GM12872 (cell line): ENCODE measurements around the gene TBKBP1.

ENCODE experiments used
- TF ChIP-seq, protein P1 (sequence below): IDR thresholded peaks from 3 replicates; pipeline ENCODE4 v1.5.1; 2011; ENCODE audit warnings: low read depth, mild to moderate bottlenecking, low read length, moderate library complexity; ENCODE audit not compliant: insufficient read depth

TBKBP1 gene

DNA sequence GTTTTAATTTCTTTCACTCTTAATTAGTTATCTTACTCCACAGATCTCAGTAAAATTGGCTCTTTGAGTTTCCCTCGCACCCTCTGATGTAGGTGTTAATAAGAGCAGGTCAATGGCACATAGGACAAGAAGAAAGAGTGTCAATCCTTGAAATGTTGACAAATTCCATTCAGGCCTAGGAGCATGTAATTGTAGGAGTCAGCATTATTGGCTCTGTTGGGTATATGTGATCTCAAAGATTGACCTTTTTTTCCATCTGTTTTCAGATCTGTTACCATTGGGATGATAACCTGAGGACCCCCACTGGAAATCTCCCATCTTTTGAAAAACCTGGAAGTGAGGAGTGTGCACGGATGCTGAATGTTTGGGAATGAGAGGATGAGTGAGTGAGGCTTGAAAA, 11.8 kb upstream of the TBKBP1 start:
- TF ChIP-seq, protein P1, sequence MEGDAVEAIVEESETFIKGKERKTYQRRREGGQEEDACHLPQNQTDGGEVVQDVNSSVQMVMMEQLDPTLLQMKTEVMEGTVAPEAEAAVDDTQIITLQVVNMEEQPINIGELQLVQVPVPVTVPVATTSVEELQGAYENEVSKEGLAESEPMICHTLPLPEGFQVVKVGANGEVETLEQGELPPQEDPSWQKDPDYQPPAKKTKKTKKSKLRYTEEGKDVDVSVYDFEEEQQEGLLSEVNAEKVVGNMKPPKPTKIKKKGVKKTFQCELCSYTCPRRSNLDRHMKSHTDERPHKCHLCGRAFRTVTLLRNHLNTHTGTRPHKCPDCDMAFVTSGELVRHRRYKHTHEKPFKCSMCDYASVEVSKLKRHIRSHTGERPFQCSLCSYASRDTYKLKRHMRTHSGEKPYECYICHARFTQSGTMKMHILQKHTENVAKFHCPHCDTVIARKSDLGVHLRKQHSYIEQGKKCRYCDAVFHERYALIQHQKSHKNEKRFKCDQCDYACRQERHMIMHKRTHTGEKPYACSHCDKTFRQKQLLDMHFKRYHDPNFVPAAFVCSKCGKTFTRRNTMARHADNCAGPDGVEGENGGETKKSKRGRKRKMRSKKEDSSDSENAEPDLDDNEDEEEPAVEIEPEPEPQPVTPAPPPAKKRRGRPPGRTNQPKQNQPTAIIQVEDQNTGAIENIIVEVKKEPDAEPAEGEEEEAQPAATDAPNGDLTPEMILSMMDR: no peak

DNA sequence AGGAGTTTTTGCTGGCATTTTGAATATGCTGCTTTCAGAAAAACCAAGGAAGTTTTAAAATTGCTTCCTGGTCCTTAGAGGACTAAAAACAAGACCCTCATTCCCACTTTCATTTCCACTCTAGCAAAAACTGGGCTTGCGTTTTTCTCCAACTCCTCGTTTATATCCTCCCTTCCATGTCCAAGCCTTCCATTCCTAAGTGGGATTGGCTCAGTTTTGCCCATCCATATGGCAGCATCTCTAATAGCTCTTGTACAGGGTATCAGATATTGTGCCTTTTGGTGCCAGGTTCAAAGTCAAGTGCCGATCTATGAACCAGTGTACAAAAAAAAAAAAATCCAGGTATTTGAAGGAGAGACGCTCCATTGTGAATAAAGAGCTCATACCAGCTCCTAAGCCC, 9.9 kb upstream of the TBKBP1 start:
- TF ChIP-seq, protein P1: no peak

DNA sequence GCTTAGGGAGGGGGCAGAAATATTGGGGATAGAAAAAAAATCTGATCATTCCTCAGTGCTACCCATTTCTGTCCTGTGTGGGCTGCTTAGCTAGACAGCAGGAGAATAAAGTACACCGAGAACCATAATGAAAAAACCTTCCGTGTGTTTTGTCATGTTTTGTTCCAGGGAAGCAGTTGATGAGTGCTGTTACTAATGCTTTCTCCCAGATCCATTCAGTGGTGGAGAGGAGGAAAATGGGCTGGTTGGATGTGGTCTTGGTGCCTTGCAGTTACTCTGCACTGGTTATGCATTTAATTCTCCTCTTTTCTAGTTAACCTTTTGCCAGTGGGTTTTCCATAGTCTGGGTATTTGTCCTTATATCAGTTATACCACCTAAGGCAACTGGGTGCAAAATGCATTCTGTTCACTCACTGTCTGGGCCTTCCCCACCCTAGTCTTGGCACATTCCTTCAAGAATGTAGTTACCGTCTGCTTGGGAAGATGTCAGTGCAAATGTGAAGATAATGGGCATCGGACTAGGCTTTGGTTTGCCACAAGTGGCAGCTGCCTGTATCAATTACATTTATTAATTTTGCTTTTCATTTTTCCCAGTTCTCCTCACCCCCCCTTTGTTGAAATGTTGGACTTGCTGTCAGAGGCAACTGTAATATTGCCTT, 9.3 kb upstream of the TBKBP1 start:
- TF ChIP-seq, protein P1: no peak

DNA sequence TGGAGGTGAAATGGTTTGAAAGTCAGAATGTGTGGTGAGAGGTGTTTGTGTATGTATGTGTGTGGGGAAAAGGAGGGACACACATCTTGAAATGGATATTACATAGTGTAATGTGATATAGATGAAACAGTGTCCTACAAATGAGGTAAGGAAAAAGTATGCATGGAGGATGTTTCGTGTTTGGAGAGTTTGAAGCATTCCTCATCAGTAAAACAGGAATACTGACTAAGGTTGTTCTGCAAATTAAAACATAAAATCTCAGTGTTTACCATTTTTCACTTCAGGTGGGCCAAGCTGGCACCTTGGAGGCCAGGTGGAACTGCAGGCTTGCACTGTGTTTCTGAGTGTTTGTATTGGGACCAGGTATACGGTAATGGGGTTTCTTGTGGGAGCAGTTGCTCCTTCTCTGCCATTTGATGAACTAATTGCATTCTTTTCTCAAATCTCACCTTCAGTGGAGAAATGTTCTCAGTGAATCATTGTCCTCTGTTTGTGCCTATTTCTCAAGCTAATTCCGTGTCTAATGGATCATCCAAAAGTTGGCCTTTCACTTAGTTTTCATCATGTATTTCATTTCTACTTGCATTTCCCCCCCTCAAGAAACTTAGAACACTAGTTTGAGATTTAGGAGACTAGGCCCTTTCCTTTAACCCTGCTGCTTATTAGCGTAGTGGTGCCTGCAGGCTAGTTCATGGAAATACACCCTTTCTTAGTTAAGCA, 8.2 kb upstream of the TBKBP1 start:
- TF ChIP-seq, protein P1: no peak

DNA sequence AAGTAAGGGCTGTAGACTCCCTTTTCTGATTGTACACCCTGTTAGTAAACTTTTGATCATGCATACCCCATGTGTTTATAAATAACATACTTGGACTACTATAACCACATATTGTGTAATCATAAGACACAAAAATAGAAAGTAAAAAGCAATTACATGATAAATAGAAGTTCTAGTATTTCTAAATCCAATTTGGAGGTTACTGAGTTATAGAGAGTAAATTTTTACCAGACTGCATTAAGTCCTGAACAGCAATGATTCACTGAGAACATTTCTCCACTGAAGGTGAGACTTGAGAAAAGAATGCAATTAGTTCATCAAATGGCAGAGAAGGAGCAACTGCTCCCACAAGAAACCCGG, 7.7 kb upstream of the TBKBP1 start:
- TF ChIP-seq, protein P1: no peak

DNA sequence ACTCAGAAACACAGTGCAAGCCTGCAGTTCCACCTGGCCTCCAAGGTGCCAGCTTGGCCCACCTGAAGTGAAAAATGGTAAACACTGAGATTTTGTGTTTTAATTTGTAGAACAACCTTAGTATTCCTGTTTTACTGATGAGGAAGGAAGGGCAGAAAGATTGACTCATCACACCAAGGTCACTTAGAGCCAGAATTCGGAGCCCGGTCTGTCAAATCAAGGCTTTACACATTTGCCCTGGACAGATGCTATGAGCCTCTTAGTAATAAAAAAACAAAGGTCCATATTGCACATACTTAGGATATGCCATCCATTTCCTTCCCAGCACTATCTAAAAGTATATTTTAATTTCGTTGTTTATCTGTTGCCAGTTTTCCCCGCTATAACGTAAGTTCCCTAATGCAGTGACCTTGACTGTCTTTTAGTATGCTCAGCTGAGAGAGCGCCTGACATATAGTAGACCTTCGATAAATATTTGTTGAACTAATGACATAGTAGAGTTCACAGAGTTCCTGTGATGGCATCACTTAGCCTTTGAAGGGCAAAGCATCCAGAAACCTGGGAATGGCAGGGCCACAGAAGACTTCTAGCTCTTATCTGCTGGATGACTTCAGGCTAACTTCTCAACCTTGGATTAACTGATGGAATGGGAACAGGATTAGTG, 7.2 kb upstream of the TBKBP1 start:
- TF ChIP-seq, protein P1: no peak

DNA sequence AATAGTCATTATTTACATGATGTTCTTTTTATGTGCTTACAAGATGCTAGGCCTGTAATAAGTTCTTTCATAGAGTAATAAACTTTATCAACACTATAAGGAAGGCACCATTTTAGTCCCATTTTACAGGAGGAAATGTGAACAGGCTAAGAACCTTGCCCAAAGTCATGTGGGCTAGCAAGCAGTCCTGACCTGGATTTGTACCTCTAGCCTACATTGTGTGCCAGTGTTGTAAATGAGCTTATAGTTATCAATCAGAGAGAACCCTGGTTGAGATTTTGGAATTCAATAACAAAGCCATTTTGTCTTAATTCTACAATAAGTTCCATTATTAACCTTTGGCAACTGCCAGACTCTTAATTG, 6.7 kb upstream of the TBKBP1 start:
- TF ChIP-seq, protein P1: no peak
